Stomach (tissue), 9 donors: ENCODE results near the gene HDAC11. TPM values are rescaled to one million over a fixed set of nuclear protein-coding genes. Genes with fewer than 3 reads are reported as not detected.

Experiments
- DNase-seq, 2 donors: peaks; one replicate each; pipeline versions ENCODE4 v3.0.0 to v3.0.0-alpha.2; 2013 to 2019
- H3K27ac ChIP-seq, 5 donors: fragments of 200-600 bp in 4 of 5; sonication (generic) in 4 of 5; one replicate each; pipeline ENCODE4 v1.5.1; 2013 to 2019; ENCODE audit warnings: mild to moderate bottlenecking in 1 of 5, moderate library complexity in 1 of 5
- H3K27me3 ChIP-seq, 3 donors: fragments of 200-600 bp; sonication (generic); one replicate each; pipeline ENCODE4 v1.5.1; 2017 to 2019; ENCODE audit warnings: mixed run types in 1 of 3
- H3K36me3 ChIP-seq, 4 donors: fragments of 200-600 bp; sonication (generic); 1 replicate in 3 of 4; 2 replicates in 1 of 4; pipeline ENCODE4 v1.5.1; 2016 to 2019
- H3K4me1 ChIP-seq, 4 donors: fragments of 200-600 bp; sonication (generic); one replicate each; pipeline ENCODE4 v1.5.1; 2016 to 2019
- H3K4me3 ChIP-seq, 4 donors: fragments of 200-600 bp; sonication (generic) in 3 of 4; one replicate each; pipeline ENCODE4 v1.5.1; 2016 to 2019; ENCODE audit warnings: mild to moderate bottlenecking in 1 of 4
- H3K9me3 ChIP-seq, 4 donors: fragments of 200-600 bp; sonication (generic); one replicate each; pipeline ENCODE4 v1.5.1; 2016 to 2019
- CTCF ChIP-seq, 7 experiments: fragments of 450-650 bp in 4 of 7; fragments of 200-600 bp in 3 of 7; sonication (generic) in 3 of 7; IDR thresholded peaks; one replicate each; pipeline ENCODE4 v1.5.1; 2016 to 2019; ENCODE audit warnings: antibody characterized with exemption in 7 of 7, control low read depth in 2 of 7, mild to moderate bottlenecking in 1 of 7
- EP300 ChIP-seq: sonication (generic); formaldehyde crosslinking; IDR thresholded peaks from one replicate; pipeline ENCODE4 v1.6.1; 2017; ENCODE audit warnings: antibody characterized with exemption
- POLR2A ChIP-seq, 4 donors: fragments of 450-650 bp; IDR thresholded peaks; one replicate each; pipeline ENCODE4 v1.6.1; 2016; ENCODE audit warnings: antibody characterized with exemption in 4 of 4, control low read depth in 2 of 4, mild to moderate bottlenecking in 1 of 4, moderate library complexity in 1 of 4
- POLR2AphosphoS5 ChIP-seq, 3 donors: sonication (generic); formaldehyde crosslinking; IDR thresholded peaks; one replicate each; pipeline ENCODE4 v1.6.1; 2016; ENCODE audit warnings: antibody characterized with exemption in 3 of 3
- WGBS, 5 donors: extraction: QIAGEN DNeasy Blood & Tissue Kit in 3 of 5; methylation state at CpG; one replicate each; pipeline versions ENCODE4 v1.1.5 to v1.1.7; 2013 to 2018; 5-methylcytosine and 5-hydroxymethylcytosine counted together
- intact Hi-C: fragments of 100-400 bp; cut with DNase I; formaldehyde crosslinking; loops from one replicate; pipeline ENCODE4 v1.15.1; 2023; ENCODE audit warnings: low total_unique reads
- polyA plus RNA-seq, 3 donors: library from polyadenylated mRNA; stranded (reverse); fragments of 200-250 nt; gene quantifications; one replicate each; pipeline ENCODE4 v1.2.3, GENCODE V29; 2013
- small RNA-seq, 4 donors: library from RNA; depleted of rRNA; stranded (forward); fragments of <200 nt; gene quantifications; one replicate each; pipeline ENCODE3, GENCODE V24; 2016
- total RNA-seq, 5 donors: library from RNA; depleted of rRNA; stranded (reverse); fragments of >200 nt; gene quantifications; one replicate each; pipeline versions ENCODE4 v1.1.0 to v1.2.3, GENCODE V29; 2014 to 2016
- donor health status: healthy with polysubstance abuse.
- donor health status: Bipolar disorder and iron deficiency.
- donor health status: healthy.

Gene HDAC11
- total and polyA plus RNA-seq, 8 donors: 4.9 to 16.6 (median 15.4) TPM; not detected in 1

- peaks cover 4 to 22% (median 13%) of the 10 kb centered on the region in 4 donors for H3K4me1 ChIP-seq
- intact Hi-C loops: no loop called here
- WGBS, 5 donors: 55 to 70% (median 62%) methylated on average over 11 to 12 of the region's 12 CpGs
- H3K36me3 ChIP-seq: no peaks in the 10 kb centered on the region
- peak overlapping the region in 1 of 5 donors; percentile 20 for H3K27ac ChIP-seq
- H3K4me3 ChIP-seq: no peak overlapping the region
- DNase-seq: no peak
- H3K27me3 ChIP-seq: peaks cover 0 to 57% (median 11%) of the 10 kb centered on the region in 3 donors
- TF ChIP-seq POLR2AphosphoS5 (IDR thresholded peaks at IDR 0.05) (no peak), POLR2A (IDR thresholded peaks at IDR 0.05) (no peak), EP300 (no peak), CTCF (IDR thresholded peaks at IDR 0.05) (no peak)
- no peaks in the 10 kb centered on the region for H3K9me3 ChIP-seq
Observed at GRCh38 chr3:13553686-13554085, 73.6 kb downstream of the HDAC11 start.

DNA sequence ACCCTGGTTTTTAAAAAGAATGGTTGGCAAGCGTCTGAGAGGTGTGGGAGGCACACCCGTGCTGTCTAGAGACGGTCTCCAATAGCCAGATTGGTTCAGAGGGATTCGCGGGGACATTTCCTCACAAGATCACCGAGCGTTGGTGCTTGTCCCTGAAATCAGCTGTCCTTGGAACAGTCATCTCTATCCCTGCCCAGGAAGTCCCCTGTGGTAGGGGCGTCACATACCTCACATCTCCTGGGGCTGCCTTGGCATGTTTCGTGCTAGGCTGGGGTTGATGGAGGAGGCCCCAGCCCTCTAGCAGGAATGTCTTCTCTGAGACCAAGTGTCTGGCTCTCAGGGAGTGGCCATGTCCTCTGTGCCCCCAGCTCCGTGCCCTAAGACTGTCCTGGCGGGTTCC, 75.6 kb downstream of the HDAC11 start:
- H3K9me3 ChIP-seq: no peaks in the 10 kb centered on the region
- TF ChIP-seq EP300: no peak
- no peak for TF ChIP-seq POLR2AphosphoS5 (IDR thresholded peaks at IDR 0.05)
- no peak for TF ChIP-seq CTCF (IDR thresholded peaks at IDR 0.05)
- TF ChIP-seq POLR2A (IDR thresholded peaks at IDR 0.05): no peak
- 71 to 83% (median 82%) methylated on average over 9 to 11 of the region's 11 CpGs for WGBS, 5 donors
- H3K27me3 ChIP-seq: peaks cover 0 to 39% (median 4%) of the 10 kb centered on the region in 3 donors
- no peaks in the 10 kb centered on the region for H3K36me3 ChIP-seq
- intact Hi-C loops: no loop called here
- peaks cover 0 to 9% (median 3%) of the 10 kb centered on the region in 4 donors for H3K4me1 ChIP-seq
- H3K4me3 ChIP-seq: no peak overlapping the region
- no peak for DNase-seq
- no peak overlapping the region for H3K27ac ChIP-seq

Small RNA genes lying within 50 kb of the gene (small RNA-seq; reads per million reads assigned to genes)
- gene AC027124.2: 0 reads per million in 4 donors

Other genes with a start within 250 kb of the HDAC11 start
- gene NUP210, start 60.0 kb upstream of the HDAC11 start, total RNA-seq: 10 to 100 TPM in 4 of 5 donors, 1 to 10 TPM in 1; 6.2 to 21.1 (median 16.9) TPM
- 1 to 10 TPM in 2 of 3 donors, under 1 TPM in 1; 0.92 to 4.8 (median 3.1) TPM for gene NUP210, start 60.0 kb upstream of the HDAC11 start, polyA plus RNA-seq
- gene FBLN2, start 68.8 kb downstream of the HDAC11 start, total RNA-seq: 100 to 1,000 TPM in 1 of 5 donors, 10 to 100 TPM in 3, 1 to 10 TPM in 1; 8.0 to 143 (median 17.1) TPM
- gene FBLN2, start 68.8 kb downstream of the HDAC11 start, polyA plus RNA-seq: 1 to 10 TPM; 1.8 to 4.0 (median 2.8) TPM